Caco-2 (cell line): ENCODE measurements around the gene ADARB2. TPM values are rescaled to one million over a fixed set of nuclear protein-coding genes. Genes with fewer than 3 reads are reported as not detected.

ENCODE experiments used
- BruUV-seq: library from RNA; stranded (reverse); fragments of 400-500 nt; replicated peaks from 2 replicates; lab custom pipeline; 2021; lab: Mats Ljungman, UMichigan
- CTCF ChIA-PET: fragments of 300-600 bp; sonication (Branson Sonifier 250); formaldehyde crosslinking; loops from one replicate; lab custom pipeline; 2022; ENCODE audit warnings: antibody characterized with exemption; lab: Charles Lee
- POLR2A ChIA-PET: fragments of 300-600 bp; sonication (Branson Sonifier 250); formaldehyde crosslinking; loops from one replicate; lab custom pipeline; 2022; ENCODE audit warnings: antibody characterized with exemption; lab: Charles Lee
- DNase-seq, 2 experiments: peaks; one replicate each; pipeline versions ENCODE4 v3.0.0 to v3.0.0-alpha.2; 2020 to 2022
- H3K27me3 ChIP-seq: replicated peaks from 2 replicates; pipeline ENCODE4 v1.6.0; 2011; ENCODE audit warnings: low read length; ENCODE audit not compliant: control insufficient read depth, insufficient read depth
- H3K36me3 ChIP-seq: 2 replicates; pipeline ENCODE4 v1.5.1; 2011; ENCODE audit warnings: low read length; ENCODE audit not compliant: control insufficient read depth, insufficient read depth
- H3K4me1 ChIP-seq: fragments of 250-450 bp; sonication (Bioruptor Pico); 2 replicates; pipeline ENCODE4 v1.5.1; 2020; ENCODE audit warnings: mild to moderate bottlenecking
- H3K4me3 ChIP-seq: 2 replicates; pipeline ENCODE4 v1.5.1; 2011; ENCODE audit warnings: low read depth, mild to moderate bottlenecking, control low read depth, low read length
- H3K9me3 ChIP-seq: fragments of 250-450 bp; sonication (Bioruptor Pico); 2 replicates; pipeline ENCODE4 v1.5.1; 2020; ENCODE audit warnings: mild to moderate bottlenecking, moderate library complexity
- H3K27ac Mint-ChIP-seq: one replicate; pipeline ENCODE4 v1.8.0; 2022; ENCODE audit warnings: mixed read lengths; ENCODE audit not compliant: unreplicated experiment
- H3K27me3 Mint-ChIP-seq: one replicate; pipeline ENCODE4 v1.8.0; 2022; ENCODE audit warnings: mixed read lengths; ENCODE audit not compliant: insufficient read depth, unreplicated experiment
- H3K36me3 Mint-ChIP-seq: one replicate; pipeline ENCODE4 v1.8.0; 2022; ENCODE audit warnings: mild to moderate bottlenecking, mixed read lengths; ENCODE audit not compliant: insufficient read depth, unreplicated experiment
- H3K4me1 Mint-ChIP-seq: one replicate; pipeline ENCODE4 v1.8.0; 2022; ENCODE audit warnings: low read depth, mixed read lengths; ENCODE audit not compliant: unreplicated experiment
- H3K4me3 Mint-ChIP-seq: one replicate; pipeline ENCODE4 v1.8.0; 2022; ENCODE audit warnings: mild to moderate bottlenecking, moderate library complexity, mixed read lengths; ENCODE audit not compliant: unreplicated experiment
- H3K9me3 Mint-ChIP-seq: one replicate; pipeline ENCODE4 v1.8.0; 2022; ENCODE audit warnings: mixed read lengths; ENCODE audit not compliant: unreplicated experiment
- intact Hi-C: fragments of 100-400 bp; cut with micrococcal nuclease; formaldehyde crosslinking; loops from one replicate; pipeline ENCODE4 v1.10.0; 2022; ENCODE audit not compliant: unreplicated experiment
- total RNA-seq: library from RNA; stranded (reverse); gene quantifications from 2 replicates; pipeline ENCODE4 v1.2.3, GENCODE V29; 2022
- TF ChIP-seq, protein P1 (sequence below), 2 experiments: fragments of 200-600 bp in 1 of 2; IDR thresholded peaks; 1 replicate in 1 of 2; 2 replicates in 1 of 2; pipeline versions ENCODE4 v1.5.1 to v1.8.0; 2011 to 2022; ENCODE audit warnings: antibody characterized with exemption in 1 of 2, control low read depth in 1 of 2, inconsistent platforms in 1 of 2, low read depth in 1 of 2, low read length in 1 of 2, mild to moderate bottlenecking in 1 of 2, moderate library complexity in 1 of 2; ENCODE audit not compliant: insufficient read depth in 1 of 2, severe bottlenecking in 1 of 2, unreplicated experiment in 1 of 2

The ADARB2 gene
- total RNA-seq, 1 experiment from 2014 or later: 0.27 TPM

DNA sequence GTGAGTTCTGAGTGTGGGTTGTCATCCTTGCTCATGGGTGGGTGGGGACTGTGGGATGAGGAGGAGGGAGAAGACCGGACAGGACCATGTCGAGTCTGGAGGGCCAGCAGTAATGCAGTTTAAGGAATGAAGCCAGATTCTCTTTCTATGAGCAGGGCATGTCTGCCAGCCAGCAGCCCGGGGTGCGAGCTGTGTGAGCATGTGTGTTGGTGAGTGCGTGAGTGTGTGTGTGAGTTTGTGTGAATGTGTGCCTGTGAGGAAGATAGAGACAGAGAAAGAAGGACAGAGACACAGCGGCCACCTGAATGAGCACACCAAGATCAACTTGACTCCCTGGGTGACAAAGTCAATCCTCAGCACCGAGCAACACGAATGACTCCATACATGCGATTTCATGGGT, 52.3 kb downstream of the ADARB2 start:
- H3K9me3 ChIP-seq: no peaks in the 10 kb centered on the region; the same call in none of the 2 replicates
- peak in 1 of 2 experiments; percentile 13 for DNase-seq
- H3K4me1 Mint-ChIP-seq: peaks cover 5% of the 10 kb centered on the region
- H3K36me3 ChIP-seq: no peaks in the 10 kb centered on the region
- no peak overlapping the region for H3K4me3 Mint-ChIP-seq
- peaks cover 15% of the 10 kb centered on the region for H3K27me3 Mint-ChIP-seq
- no peak overlapping the region for H3K4me3 ChIP-seq
- H3K27ac Mint-ChIP-seq: no peak overlapping the region
- ChIA-PET CTCF (no interaction called here), POLR2A (no interaction called here)
- H3K36me3 Mint-ChIP-seq: no peaks in the 10 kb centered on the region
- H3K9me3 Mint-ChIP-seq: peaks cover 9% of the 10 kb centered on the region
- no peaks in the 10 kb centered on the region for H3K4me1 ChIP-seq
- TF ChIP-seq, protein P1, sequence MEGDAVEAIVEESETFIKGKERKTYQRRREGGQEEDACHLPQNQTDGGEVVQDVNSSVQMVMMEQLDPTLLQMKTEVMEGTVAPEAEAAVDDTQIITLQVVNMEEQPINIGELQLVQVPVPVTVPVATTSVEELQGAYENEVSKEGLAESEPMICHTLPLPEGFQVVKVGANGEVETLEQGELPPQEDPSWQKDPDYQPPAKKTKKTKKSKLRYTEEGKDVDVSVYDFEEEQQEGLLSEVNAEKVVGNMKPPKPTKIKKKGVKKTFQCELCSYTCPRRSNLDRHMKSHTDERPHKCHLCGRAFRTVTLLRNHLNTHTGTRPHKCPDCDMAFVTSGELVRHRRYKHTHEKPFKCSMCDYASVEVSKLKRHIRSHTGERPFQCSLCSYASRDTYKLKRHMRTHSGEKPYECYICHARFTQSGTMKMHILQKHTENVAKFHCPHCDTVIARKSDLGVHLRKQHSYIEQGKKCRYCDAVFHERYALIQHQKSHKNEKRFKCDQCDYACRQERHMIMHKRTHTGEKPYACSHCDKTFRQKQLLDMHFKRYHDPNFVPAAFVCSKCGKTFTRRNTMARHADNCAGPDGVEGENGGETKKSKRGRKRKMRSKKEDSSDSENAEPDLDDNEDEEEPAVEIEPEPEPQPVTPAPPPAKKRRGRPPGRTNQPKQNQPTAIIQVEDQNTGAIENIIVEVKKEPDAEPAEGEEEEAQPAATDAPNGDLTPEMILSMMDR (IDR thresholded peaks at IDR 0.05; ENCODE audit: insufficient read depth in 1 of 2, low read depth in 1 of 2, low read length in 1 of 2, severe bottlenecking in 1 of 2, unreplicated experiment in 1 of 2): no peak
- no peaks in the 10 kb centered on the region for H3K27me3 ChIP-seq
- BruUV-seq: no TSS peak
- intact Hi-C loops: no loop called here

DNA sequence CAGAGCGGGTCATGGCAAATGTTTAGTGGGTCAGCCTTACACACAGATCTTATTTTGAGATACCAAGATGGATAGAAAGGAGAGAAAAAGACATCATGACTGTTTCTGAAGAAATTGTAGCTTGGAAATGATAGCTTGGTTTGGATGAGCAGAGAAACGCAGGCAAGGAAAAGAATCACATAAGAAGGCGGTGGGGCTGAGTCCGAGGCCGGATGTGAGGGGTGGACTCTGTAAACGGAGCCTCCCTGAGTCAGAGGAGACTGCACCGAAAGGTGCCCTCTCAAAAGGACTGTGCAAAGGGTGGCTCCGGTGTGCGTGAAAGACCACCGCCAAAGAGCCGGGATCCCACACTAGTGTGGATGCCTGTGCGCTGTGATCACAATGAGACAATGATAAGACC, 53.7 kb downstream of the ADARB2 start:
- TF ChIP-seq, protein P1 (IDR thresholded peaks at IDR 0.05; ENCODE audit: insufficient read depth in 1 of 2, low read depth in 1 of 2, low read length in 1 of 2, severe bottlenecking in 1 of 2, unreplicated experiment in 1 of 2): no peak
- Mint-ChIP-seq H3K27me3 (peaks cover 15% of the 10 kb centered on the region), H3K9me3 (peaks cover 9% of the 10 kb centered on the region), H3K4me1 (peaks cover 7% of the 10 kb centered on the region), H3K36me3 (no peaks in the 10 kb centered on the region), H3K4me3 (no peak overlapping the region), H3K27ac (no peak overlapping the region)
- no peaks in the 10 kb centered on the region for H3K4me1 ChIP-seq
- no peak overlapping the region for H3K4me3 ChIP-seq
- no peaks in the 10 kb centered on the region for H3K36me3 ChIP-seq
- H3K9me3 ChIP-seq: no peaks in the 10 kb centered on the region; the same call in none of the 2 replicates
- H3K27me3 ChIP-seq: no peaks in the 10 kb centered on the region
- POLR2A ChIA-PET: no interaction called here
- no peak for DNase-seq
- no TSS peak for BruUV-seq
- CTCF ChIA-PET: no interaction called here
- intact Hi-C loops: no loop called here

DNA sequence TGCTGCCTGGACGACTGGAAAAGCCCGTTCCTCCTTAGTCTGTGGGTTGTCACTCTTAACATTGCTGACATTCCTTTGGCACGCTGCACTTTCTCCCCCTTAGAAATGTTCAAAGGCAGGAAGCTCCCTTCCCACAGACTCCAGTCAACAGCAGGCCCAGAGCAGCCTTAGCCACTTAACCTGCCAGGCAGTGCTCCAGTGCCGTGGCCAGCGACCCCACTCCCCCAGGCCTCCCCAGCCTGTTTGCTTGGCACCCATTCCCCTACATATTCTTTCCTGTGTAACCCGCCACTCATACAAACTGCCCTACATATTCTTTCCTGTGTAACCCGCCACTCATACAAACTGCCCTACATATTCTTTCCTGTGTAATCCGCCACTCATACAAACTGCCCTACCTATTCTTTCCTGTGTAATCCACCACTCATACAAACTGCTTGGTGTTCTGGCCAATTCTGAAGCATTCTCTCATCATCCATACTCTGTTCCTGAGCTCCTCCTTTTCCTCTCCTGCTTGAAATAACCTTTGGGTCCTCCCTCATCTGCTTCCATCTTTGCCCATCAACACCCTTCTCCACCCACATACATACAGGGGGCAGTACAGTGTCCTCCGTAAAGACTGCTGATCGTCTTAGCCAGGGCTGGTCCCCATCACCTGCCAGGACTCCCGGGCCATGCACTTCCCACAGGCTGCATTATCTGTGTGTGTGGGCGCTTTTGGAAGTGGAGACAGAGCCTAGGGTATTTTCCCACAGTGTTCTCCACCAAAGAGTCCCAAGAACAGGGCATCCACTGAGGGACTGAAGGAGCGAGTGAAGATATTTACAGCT, 57.3 kb downstream of the ADARB2 start:
- TF ChIP-seq, protein P1 (IDR thresholded peaks at IDR 0.05; ENCODE audit: insufficient read depth in 1 of 2, low read depth in 1 of 2, low read length in 1 of 2, severe bottlenecking in 1 of 2, unreplicated experiment in 1 of 2): no peak
- intact Hi-C loops: no loop called here
- no TSS peak for BruUV-seq
- H3K36me3 Mint-ChIP-seq: no peaks in the 10 kb centered on the region
- H3K4me1 ChIP-seq: no peaks in the 10 kb centered on the region
- peaks cover 5% of the 10 kb centered on the region for H3K9me3 Mint-ChIP-seq
- H3K4me3 ChIP-seq: no peak overlapping the region
- H3K27me3 ChIP-seq: no peaks in the 10 kb centered on the region
- no peaks in the 10 kb centered on the region for H3K36me3 ChIP-seq
- H3K27ac Mint-ChIP-seq: no peak overlapping the region
- POLR2A ChIA-PET: no interaction called here
- no peaks in the 10 kb centered on the region; the same call in 1 of the 2 replicates for H3K9me3 ChIP-seq
- H3K4me3 Mint-ChIP-seq: no peak overlapping the region
- peaks cover 7% of the 10 kb centered on the region for H3K4me1 Mint-ChIP-seq
- CTCF ChIA-PET: no interaction called here
- DNase-seq: peak in 1 of 2 experiments; percentile 16
- peaks cover 26% of the 10 kb centered on the region for H3K27me3 Mint-ChIP-seq
